Skeletal muscle cell (primary cell): ENCODE data around the gene CDC5L.
"Not testable (repeated sequence)": the region's sequence is repeated elsewhere in the genome, so short reads cannot be mapped to it uniquely, and the experiment has no call there.

Source experiments
- DNase-seq: peaks from one replicate; pipeline ENCODE4 v3.0.0-alpha.2; 2010; ENCODE audit warnings: low read depth
- H3K4me3 ChIP-seq: 2 replicates; pipeline ENCODE4 v1.5.1; 2011; ENCODE audit warnings: low read depth, mild to moderate bottlenecking, control low read depth, low read length, moderate library complexity

Gene CDC5L

GRCh38 chr6:44442833-44443444 lies 55.4 kb downstream of the CDC5L start:
- no peak for DNase-seq
- no peak overlapping the region for H3K4me3 ChIP-seq

- no peak for DNase-seq
- no peak overlapping the region for H3K4me3 ChIP-seq
Measured at GRCh38 chr6:44444853-44445252, 57.3 kb downstream of the CDC5L start.

GRCh38 chr6:44446626-44447300 lies 59.3 kb downstream of the CDC5L start:
- H3K4me3 ChIP-seq, result no peak overlapping the region
- DNase-seq, result peak; percentile 75

- DNase-seq, H3K4me3 ChIP-seq: not testable (repeated sequence)
Measured at GRCh38 chr6:44449181-44449580, 61.7 kb downstream of the CDC5L start.

- peak; percentile 76 for DNase-seq
- H3K4me3 ChIP-seq, result no peak overlapping the region
Measured at GRCh38 chr6:44451803-44452695, 64.5 kb downstream of the CDC5L start.

- DNase-seq, result no peak
- no peak overlapping the region for H3K4me3 ChIP-seq
Measured at GRCh38 chr6:44452725-44453124, 65.2 kb downstream of the CDC5L start.

GRCh38 chr6:44453146-44453545 lies 65.6 kb downstream of the CDC5L start:
- DNase-seq, result no peak
- H3K4me3 ChIP-seq, result no peak overlapping the region

- DNase-seq, result no peak
Measured at GRCh38 chr6:44454198-44454597, 66.7 kb downstream of the CDC5L start.

GRCh38 chr6:44456070-44456965 lies 68.8 kb downstream of the CDC5L start:
- no peak for DNase-seq
- peak overlapping the region; percentile 6 for H3K4me3 ChIP-seq

More at GRCh38 chr6:44454198-44454597, 66.7 kb downstream of the CDC5L start:
- no peak overlapping the region for H3K4me3 ChIP-seq

- H3K4me3 ChIP-seq, result peak overlapping the region; percentile 6
- no peak for DNase-seq
Measured at GRCh38 chr6:44456966-44457292, 69.4 kb downstream of the CDC5L start.

- no peak for DNase-seq
- H3K4me3 ChIP-seq, result no peak overlapping the region
Measured at GRCh38 chr6:44457596-44457995, 70.1 kb downstream of the CDC5L start.

- no peak for DNase-seq
- H3K4me3 ChIP-seq, result no peak overlapping the region
Measured at GRCh38 chr6:44458551-44458950, 71.0 kb downstream of the CDC5L start.

- DNase-seq, result no peak
- H3K4me3 ChIP-seq, result no peak overlapping the region
Measured at GRCh38 chr6:44462335-44462734, 74.8 kb downstream of the CDC5L start.

- no peak overlapping the region for H3K4me3 ChIP-seq
- DNase-seq, result no peak
Measured at GRCh38 chr6:44462797-44463727, 75.6 kb downstream of the CDC5L start.

- H3K4me3 ChIP-seq, result no peak overlapping the region
- no peak for DNase-seq
Measured at GRCh38 chr6:44463728-44464450, 76.4 kb downstream of the CDC5L start.

- H3K4me3 ChIP-seq, result no peak overlapping the region
- DNase-seq, result no peak
Measured at GRCh38 chr6:44464527-44465310, 77.2 kb downstream of the CDC5L start.

- no peak overlapping the region for H3K4me3 ChIP-seq
- DNase-seq, result no peak
Measured at GRCh38 chr6:44466955-44467354, 79.4 kb downstream of the CDC5L start.
